ENCODE results near the gene LEFTY1. TPM values are rescaled to one million over a fixed set of nuclear protein-coding genes. Genes with fewer than 3 reads are reported as not detected.

The LEFTY1 gene
- total and polyA plus RNA-seq, 2 of the 4 experiments (the other 2 are of a cell fraction) = not detected

DNA sequence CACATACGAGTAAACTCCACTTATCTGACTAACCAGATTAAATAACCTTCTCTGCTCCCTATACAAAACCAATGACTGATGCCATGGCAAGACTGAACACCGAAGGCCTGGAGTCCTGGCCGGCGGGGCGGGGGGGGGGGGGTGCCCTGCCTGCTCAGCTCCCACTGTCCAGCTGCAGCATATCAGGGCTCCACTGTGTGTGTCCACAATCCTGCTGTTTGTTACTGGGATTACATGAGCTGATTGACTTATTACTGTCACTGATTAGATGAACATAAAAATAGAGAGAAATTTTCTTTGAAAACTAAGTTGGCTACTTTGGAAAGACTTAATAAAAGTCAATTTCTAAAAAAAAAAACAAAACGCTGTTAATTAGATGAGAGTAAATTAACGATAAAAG lies 31.7 kb downstream of the LEFTY1 start:
- no peak overlapping the region for H4K5ac ChIP-seq (ENCODE audit: low read depth, low read length)
- no CpG with 5 or more reads among the region's 7 CpGs for WGBS, 2 experiments (ENCODE audit: extremely low coverage in 2 of 2, insufficient read length in 1 of 2)
- H3K9me3 ChIP-seq (ENCODE audit: control insufficient read depth, insufficient read depth, low read length) = no peaks in the 10 kb centered on the region
- in situ Hi-C loops (cut with MboI; ENCODE audit: low sequenced_read_pairs) (no loop called here), dilution Hi-C loops (cut with HindIII; ENCODE audit: low sequenced_read_pairs, unreplicated experiment) (no loop called here), intact Hi-C loops (cut with micrococcal nuclease) (no loop called here)
- H3K27ac ChIP-seq (ENCODE audit: insufficient read depth, low read length) = no peak overlapping the region
- TF ChIP-seq FOS (IDR thresholded peaks at IDR 0.05; ENCODE audit: low read depth, low read length) = no peak
- TF ChIP-seq MAZ (IDR thresholded peaks at IDR 0.05; ENCODE audit: borderline replicate concordance, low read depth, low read length) = no peak
- no peak overlapping the region for H3K9ac ChIP-seq (ENCODE audit: low read depth, low read length)
- no peaks in the 10 kb centered on the region for H3K27me3 ChIP-seq (ENCODE audit: control insufficient read depth, insufficient read depth, low read length)
- no peak overlapping the region for H2AK9ac ChIP-seq (replicated peaks; ENCODE audit: low read depth, low read length, poor library complexity)
- no peak overlapping the region for H3K4ac ChIP-seq (ENCODE audit: low read depth, low read length)
- no peak overlapping the region for H2BK20ac ChIP-seq (ENCODE audit: low read depth, low read length)
- H3K79me1 ChIP-seq (ENCODE audit: low read depth in 1 of 2, low read length in 2 of 2) = peaks cover 0 to 6% of the 10 kb centered on the region in 2 experiments; a peak in 1 of 4 replicates
- H4K20me1 ChIP-seq (ENCODE audit: insufficient read depth, low read length) = no peaks in the 10 kb centered on the region; the same call in 1 of the 2 replicates
- no peak overlapping the region for H2BK5ac ChIP-seq (ENCODE audit: low read depth, low read length, poor library complexity, severe bottlenecking)
- DNase-seq (no peak), ATAC-seq (ENCODE audit: low read depth) (no peak)
- H3K4me3 ChIP-seq (ENCODE audit: insufficient read depth, low read depth, low read length) = no peak overlapping the region
- H3K23ac ChIP-seq (ENCODE audit: low read depth, low read length) = no peak overlapping the region
- H3K9me1 ChIP-seq (ENCODE audit: insufficient read depth, low read length) = peaks cover 6% of the 10 kb centered on the region
- POLR2A ChIA-PET (ENCODE audit: unreplicated experiment) = interaction anchor here (0.6 kb wide), 1 partner anchor 113 kb away, joined by 6 read pairs; no protein-coding TSS in a partner anchor
- no peak overlapping the region for H4K91ac ChIP-seq (ENCODE audit: insufficient read depth, low read depth, low read length)
- no peak overlapping the region for H2BK120ac ChIP-seq (ENCODE audit: low read depth, low read length)
- CTCF ChIA-PET = interaction anchor here (0.5 to 1.5 kb wide), 3 partner anchors 208 to 383 kb away, joined by 3 to 9 read pairs (median 6); no protein-coding TSS in a partner anchor
- no peak overlapping the region for H3K14ac ChIP-seq (replicated peaks; ENCODE audit: low read depth, low read length)
- H3K4me2 ChIP-seq (ENCODE audit: low read depth, low read length) = no peak overlapping the region
- H3K18ac ChIP-seq (ENCODE audit: low read depth, low read length) = no peak overlapping the region
- H4K8ac ChIP-seq (ENCODE audit: low read depth in 2 of 2, low read length in 2 of 2) = no peak overlapping the region
- H2BK15ac ChIP-seq (ENCODE audit: low read depth, low read length) = no peak overlapping the region
- no peak overlapping the region for H2AFZ ChIP-seq (replicated peaks; ENCODE audit: low read length, poor library complexity)
- H3K4me1 ChIP-seq (ENCODE audit: control insufficient read depth, insufficient read depth, low read length) = no peaks in the 10 kb centered on the region
- no peak overlapping the region for H2AK5ac ChIP-seq (ENCODE audit: low read depth, low read length)
- BruUV-seq (replicated peaks) = no TSS peak
- H3K36me3 ChIP-seq (ENCODE audit: control insufficient read depth, insufficient read depth, low read length) = peaks cover 54% of the 10 kb centered on the region
- H3K56ac ChIP-seq (ENCODE audit: extremely low read depth, insufficient read depth, low read length) = no peak overlapping the region
